Upper lobe of left lung (tissue), 4 donors: ENCODE measurements around the gene TMEM129.

ENCODE experiments used
- EP300 ChIP-seq, 4 donors: sonication (generic); formaldehyde crosslinking; IDR thresholded peaks; one replicate each; pipeline ENCODE4 v1.5.1; 2017; ENCODE audit warnings: antibody characterized with exemption in 4 of 4, control low read depth in 2 of 4
- POLR2A ChIP-seq, 4 donors: fragments of 450-650 bp; IDR thresholded peaks; one replicate each; pipeline ENCODE4 v1.5.1; 2016 to 2017; ENCODE audit warnings: antibody characterized with exemption in 4 of 4, mild to moderate bottlenecking in 2 of 4
- POLR2AphosphoS5 ChIP-seq, 2 donors: sonication (generic); formaldehyde crosslinking; IDR thresholded peaks; one replicate each; pipeline ENCODE4 v1.5.1; 2017; ENCODE audit warnings: antibody characterized with exemption in 2 of 2
- TF ChIP-seq, protein P1 (sequence below), 6 experiments: fragments of 450-650 bp in 4 of 6; fragments of 200-600 bp in 2 of 6; sonication (generic) in 2 of 6; IDR thresholded peaks; one replicate each; pipeline ENCODE4 v1.5.1; 2016 to 2019; ENCODE audit warnings: antibody characterized with exemption in 6 of 6

- TF ChIP-seq, protein P1, sequence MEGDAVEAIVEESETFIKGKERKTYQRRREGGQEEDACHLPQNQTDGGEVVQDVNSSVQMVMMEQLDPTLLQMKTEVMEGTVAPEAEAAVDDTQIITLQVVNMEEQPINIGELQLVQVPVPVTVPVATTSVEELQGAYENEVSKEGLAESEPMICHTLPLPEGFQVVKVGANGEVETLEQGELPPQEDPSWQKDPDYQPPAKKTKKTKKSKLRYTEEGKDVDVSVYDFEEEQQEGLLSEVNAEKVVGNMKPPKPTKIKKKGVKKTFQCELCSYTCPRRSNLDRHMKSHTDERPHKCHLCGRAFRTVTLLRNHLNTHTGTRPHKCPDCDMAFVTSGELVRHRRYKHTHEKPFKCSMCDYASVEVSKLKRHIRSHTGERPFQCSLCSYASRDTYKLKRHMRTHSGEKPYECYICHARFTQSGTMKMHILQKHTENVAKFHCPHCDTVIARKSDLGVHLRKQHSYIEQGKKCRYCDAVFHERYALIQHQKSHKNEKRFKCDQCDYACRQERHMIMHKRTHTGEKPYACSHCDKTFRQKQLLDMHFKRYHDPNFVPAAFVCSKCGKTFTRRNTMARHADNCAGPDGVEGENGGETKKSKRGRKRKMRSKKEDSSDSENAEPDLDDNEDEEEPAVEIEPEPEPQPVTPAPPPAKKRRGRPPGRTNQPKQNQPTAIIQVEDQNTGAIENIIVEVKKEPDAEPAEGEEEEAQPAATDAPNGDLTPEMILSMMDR (IDR thresholded peaks at IDR 0.05) = no peak
- no peak for TF ChIP-seq POLR2A (IDR thresholded peaks at IDR 0.05)
- TF ChIP-seq POLR2AphosphoS5 (IDR thresholded peaks at IDR 0.05) = no peak
- TF ChIP-seq EP300 (IDR thresholded peaks at IDR 0.05) = no peak
Measured at GRCh38 chr4:1725521-1725920, 4.4 kb upstream of the TMEM129 start.
